HepG2 (cell line): ENCODE measurements around the gene ZNF483. TPM values are rescaled to one million over a fixed set of nuclear protein-coding genes. Genes with fewer than 3 reads are reported as not detected.

Experiments
- ETV6 ChIP-seq: sonication (generic); formaldehyde crosslinking; conservative IDR thresholded peaks from 2 replicates; pipeline ENCODE4 v1.4.0; 2020; ENCODE audit warnings: missing genetic modification reagents
- HNRNPL ChIP-seq: fragments of 200-400 bp; formaldehyde crosslinking; IDR thresholded peaks from 2 replicates; pipeline ENCODE4 v1.6.1; 2017; ENCODE audit warnings: mild to moderate bottlenecking, low read depth, low read length
- KDM5B ChIP-seq: sonication (generic); formaldehyde crosslinking; IDR thresholded peaks from 2 replicates; pipeline ENCODE4 v1.4.0; 2020; ENCODE audit warnings: missing genetic modification reagents, mild to moderate bottlenecking, borderline replicate concordance
- KMT2B ChIP-seq: IDR thresholded peaks from 2 replicates; pipeline ENCODE4 v1.6.1; 2016; ENCODE audit warnings: missing genetic modification reagents, missing compliant biosample characterization
- MAZ ChIP-seq, 2 experiments: sonication (generic) in 1 of 2; formaldehyde crosslinking in 1 of 2; IDR thresholded peaks; 2 replicates each; pipeline versions ENCODE4 v1.5.0 to v1.6.1; 2012 to 2020; ENCODE audit warnings: low read depth in 2 of 2, mild to moderate bottlenecking in 2 of 2, borderline replicate concordance in 1 of 2, improper control_type of control experiment in 1 of 2, low read length in 1 of 2, missing genetic modification reagents in 1 of 2, moderate library complexity in 1 of 2
- NFE2 ChIP-seq: sonication (generic); formaldehyde crosslinking; IDR thresholded peaks from 2 replicates; pipeline ENCODE4 v1.4.0; 2020; ENCODE audit warnings: missing genetic modification reagents
- PHF20 ChIP-seq: sonication (generic); formaldehyde crosslinking; IDR thresholded peaks from 2 replicates; pipeline ENCODE4 v1.5.0; 2020; ENCODE audit warnings: mild to moderate bottlenecking, missing genetic modification reagents
- POLR2A ChIP-seq, 2 experiments: IDR thresholded peaks; 2 replicates each; pipeline ENCODE4 v1.6.1; 2011; ENCODE audit warnings: low read depth in 2 of 2, low read length in 2 of 2, mild to moderate bottlenecking in 1 of 2, moderate library complexity in 1 of 2; ENCODE audit not compliant: insufficient read depth in 1 of 2
- RORA ChIP-seq: sonication (generic); formaldehyde crosslinking; IDR thresholded peaks from 2 replicates; pipeline ENCODE4 v1.5.0; 2020; ENCODE audit warnings: mild to moderate bottlenecking, missing genetic modification reagents, moderate library complexity
- SNRNP70 ChIP-seq: fragments of 200-400 bp; formaldehyde crosslinking; IDR thresholded peaks from 2 replicates; pipeline ENCODE4 v1.6.1; 2017; ENCODE audit warnings: mild to moderate bottlenecking, low read depth, low read length, moderate library complexity
- SOX6 ChIP-seq, 2 experiments: fragments of 450-650 bp in 1 of 2; sonication (generic) in 1 of 2; formaldehyde crosslinking in 1 of 2; IDR thresholded peaks; 2 replicates each; pipeline versions ENCODE4 v1.4.0 to v1.6.1; 2017 to 2020; ENCODE audit warnings: antibody characterized with exemption in 1 of 2, mild to moderate bottlenecking in 1 of 2, missing genetic modification reagents in 1 of 2
- ZBTB26 ChIP-seq: IDR thresholded peaks from 2 replicates; pipeline ENCODE4 v1.6.1; 2016; ENCODE audit warnings: missing compliant biosample characterization, missing genetic modification reagents, borderline replicate concordance
- ZBTB3 ChIP-seq: sonication (generic); formaldehyde crosslinking; IDR thresholded peaks from 2 replicates; pipeline ENCODE4 v1.4.0; 2020; ENCODE audit warnings: low read depth, mild to moderate bottlenecking, moderate library complexity, missing genetic modification reagents, borderline replicate concordance
- ZKSCAN8 ChIP-seq: IDR thresholded peaks from 2 replicates; pipeline ENCODE4 v1.6.1; 2016; ENCODE audit warnings: borderline replicate concordance, missing genetic modification reagents, missing compliant biosample characterization
- ZNF281 ChIP-seq: sonication (generic); formaldehyde crosslinking; IDR thresholded peaks from 2 replicates; pipeline ENCODE4 v1.4.0; 2020; ENCODE audit warnings: missing genetic modification reagents, borderline replicate concordance
- ZNF562 ChIP-seq: sonication (generic); formaldehyde crosslinking; IDR thresholded peaks from 2 replicates; pipeline ENCODE4 v1.8.0; 2022; ENCODE audit warnings: missing genetic modification reagents, borderline replicate concordance
- ZNF660 ChIP-seq: sonication (generic); formaldehyde crosslinking; IDR thresholded peaks from 2 replicates; pipeline ENCODE4 v1.5.1; 2020; ENCODE audit warnings: mild to moderate bottlenecking, low read depth, missing genetic modification reagents, borderline replicate concordance
- ZNF7 ChIP-seq: IDR thresholded peaks from 2 replicates; pipeline ENCODE4 v1.6.1; 2016; ENCODE audit warnings: missing biosample characterization, missing genetic modification reagents
- ZNF761 ChIP-seq: sonication (generic); formaldehyde crosslinking; conservative IDR thresholded peaks from 2 replicates; pipeline ENCODE4 v1.4.0; 2020; ENCODE audit warnings: mild to moderate bottlenecking, missing genetic modification reagents
- polyA plus RNA-seq, 8 experiments: library from polyadenylated mRNA; depleted of rRNA in 3 of 8; stranded (reverse) in 7 of 8; unstranded in 1 of 8; fragments of >200 nt; fragmentation: Illumina TruSeq in 4 of 8; extraction: Trizol in 4 of 8; gene quantifications; 2 replicates each; pipeline versions ENCODE4 v1.2.1 to v1.2.3, GENCODE V29; 2011 to 2016; ENCODE audit warnings: low read depth in 4 of 8, missing spikeins in 1 of 8, mixed read lengths in 1 of 8; ENCODE audit not compliant: insufficient read depth in 1 of 8
- total RNA-seq, 5 experiments: library from RNA; depleted of rRNA; stranded (reverse); fragments of >200 nt; fragmentation: Illumina TruSeq; extraction: Trizol; gene quantifications; 2 replicates each; pipeline ENCODE4 v1.2.3, GENCODE V29; 2016; ENCODE audit warnings: low read depth in 1 of 5
- TF ChIP-seq, protein P1 (sequence below): sonication (generic); formaldehyde crosslinking; IDR thresholded peaks from 2 replicates; pipeline ENCODE4 v1.4.0; 2020; ENCODE audit warnings: missing genetic modification reagents
- TF ChIP-seq, protein P2 (sequence below): IDR thresholded peaks from 2 replicates; pipeline ENCODE4 v1.6.1; 2018; ENCODE audit warnings: missing genetic modification reagents
- TF ChIP-seq, protein P3 (sequence below): IDR thresholded peaks from 2 replicates; pipeline ENCODE4 v1.6.1; 2016; ENCODE audit warnings: missing biosample characterization, missing genetic modification reagents, low read depth
- TF ChIP-seq, protein P4 (sequence below): sonication (generic); formaldehyde crosslinking; conservative IDR thresholded peaks from 2 replicates; pipeline ENCODE4 v1.8.1; 2023; ENCODE audit warnings: missing genetic modification reagents

ZNF483 gene
- total and polyA plus RNA-seq, 2 of the 13 experiments (the other 11 are each of a cell fraction or from before 2014, with no cell fraction given) = 2.0 to 9.5 TPM

DNA sequence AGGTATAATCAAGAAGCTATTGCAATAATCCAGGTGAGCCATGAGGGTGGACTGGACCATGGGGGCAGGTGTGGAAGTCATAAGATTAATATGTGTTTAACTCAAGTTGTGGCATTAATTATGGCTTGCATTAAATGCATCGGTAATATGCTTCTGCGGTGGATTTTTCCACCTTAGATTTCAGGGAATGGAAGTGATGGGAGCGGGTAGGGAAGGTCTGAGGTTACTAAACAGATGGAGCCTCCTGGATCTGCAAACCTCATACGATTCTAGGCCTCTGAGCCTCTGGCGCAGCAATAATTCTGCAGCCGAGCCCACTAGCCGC, 286 bp upstream of the ZNF483 start (continued):
- no peak for TF ChIP-seq ZBTB26 (CRISPR knock-in tag)
- TF ChIP-seq ZNF562 = no peak
- no peak for TF ChIP-seq RORA (CRISPR knock-in tag)
- no peak for TF ChIP-seq ZNF281 (CRISPR knock-in tag)
- no peak for TF ChIP-seq ZNF660 (CRISPR knock-in tag)
- no peak for TF ChIP-seq ZNF761
- no peak for TF ChIP-seq ZKSCAN8 (CRISPR knock-in tag)
- no peak for TF ChIP-seq HNRNPL
- no peak for TF ChIP-seq ZNF7 (CRISPR knock-in tag)
- TF ChIP-seq, protein P1, sequence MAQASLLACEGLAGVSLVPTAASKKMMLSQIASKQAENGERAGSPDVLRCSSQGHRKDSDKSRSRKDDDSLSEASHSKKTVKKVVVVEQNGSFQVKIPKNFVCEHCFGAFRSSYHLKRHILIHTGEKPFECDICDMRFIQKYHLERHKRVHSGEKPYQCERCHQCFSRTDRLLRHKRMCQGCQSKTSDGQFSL (CRISPR knock-in tag) = no peak
- TF ChIP-seq, protein P2, sequence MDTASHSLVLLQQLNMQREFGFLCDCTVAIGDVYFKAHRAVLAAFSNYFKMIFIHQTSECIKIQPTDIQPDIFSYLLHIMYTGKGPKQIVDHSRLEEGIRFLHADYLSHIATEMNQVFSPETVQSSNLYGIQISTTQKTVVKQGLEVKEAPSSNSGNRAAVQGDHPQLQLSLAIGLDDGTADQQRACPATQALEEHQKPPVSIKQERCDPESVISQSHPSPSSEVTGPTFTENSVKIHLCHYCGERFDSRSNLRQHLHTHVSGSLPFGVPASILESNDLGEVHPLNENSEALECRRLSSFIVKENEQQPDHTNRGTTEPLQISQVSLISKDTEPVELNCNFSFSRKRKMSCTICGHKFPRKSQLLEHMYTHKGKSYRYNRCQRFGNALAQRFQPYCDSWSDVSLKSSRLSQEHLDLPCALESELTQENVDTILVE (CRISPR knock-in tag) = no peak
- no peak for TF ChIP-seq SNRNP70
- TF ChIP-seq POLR2A (IDR thresholded peaks at IDR 0.05; ENCODE audit: insufficient read depth in 1 of 2, low read depth in 2 of 2, low read length in 2 of 2) = peak in 1 of 2 experiments; percentile 32; a peak in 1 of 4 replicates
- TF ChIP-seq, protein P3, sequence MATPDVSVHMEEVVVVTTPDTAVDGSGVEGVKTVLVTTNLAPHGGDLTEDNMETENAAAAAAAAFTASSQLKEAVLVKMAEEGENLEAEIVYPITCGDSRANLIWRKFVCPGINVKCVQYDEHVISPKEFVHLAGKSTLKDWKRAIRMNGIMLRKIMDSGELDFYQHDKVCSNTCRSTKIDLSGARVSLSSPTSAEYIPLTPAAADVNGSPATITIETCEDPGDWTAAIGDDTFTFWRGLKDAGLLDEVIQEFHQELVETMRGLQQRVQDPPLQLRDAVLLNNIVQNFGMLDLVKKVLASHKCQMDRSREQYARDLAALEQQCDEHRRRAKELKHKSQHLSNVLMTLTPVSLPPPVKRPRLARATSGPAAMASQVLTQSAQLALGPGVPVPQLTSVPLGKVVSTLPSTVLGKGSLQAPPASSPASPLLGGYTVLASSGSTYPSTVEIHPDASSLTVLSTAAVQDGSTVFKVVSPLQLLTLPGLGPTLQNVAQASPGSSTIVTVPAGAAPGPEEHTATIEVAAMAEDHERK (CRISPR knock-in tag) = no peak
- no peak for TF ChIP-seq ZBTB3
- TF ChIP-seq NFE2 (CRISPR knock-in tag) = no peak
- TF ChIP-seq ETV6 (CRISPR knock-in tag) = no peak
- TF ChIP-seq KDM5B (CRISPR knock-in tag) = no peak
- no peak for TF ChIP-seq SOX6 (IDR thresholded peaks at IDR 0.05)
- no peak for TF ChIP-seq SOX6 (CRISPR knock-in tag; IDR thresholded peaks at IDR 0.05)
- TF ChIP-seq, protein P4, sequence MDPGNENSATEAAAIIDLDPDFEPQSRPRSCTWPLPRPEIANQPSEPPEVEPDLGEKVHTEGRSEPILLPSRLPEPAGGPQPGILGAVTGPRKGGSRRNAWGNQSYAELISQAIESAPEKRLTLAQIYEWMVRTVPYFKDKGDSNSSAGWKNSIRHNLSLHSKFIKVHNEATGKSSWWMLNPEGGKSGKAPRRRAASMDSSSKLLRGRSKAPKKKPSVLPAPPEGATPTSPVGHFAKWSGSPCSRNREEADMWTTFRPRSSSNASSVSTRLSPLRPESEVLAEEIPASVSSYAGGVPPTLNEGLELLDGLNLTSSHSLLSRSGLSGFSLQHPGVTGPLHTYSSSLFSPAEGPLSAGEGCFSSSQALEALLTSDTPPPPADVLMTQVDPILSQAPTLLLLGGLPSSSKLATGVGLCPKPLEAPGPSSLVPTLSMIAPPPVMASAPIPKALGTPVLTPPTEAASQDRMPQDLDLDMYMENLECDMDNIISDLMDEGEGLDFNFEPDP = no peak
- no peak for TF ChIP-seq MAZ (IDR thresholded peaks at IDR 0.05; ENCODE audit: borderline replicate concordance, low read depth, low read length)
- no peak for TF ChIP-seq MAZ (CRISPR knock-in tag; IDR thresholded peaks at IDR 0.05; ENCODE audit: low read depth)
- no peak for TF ChIP-seq KMT2B (CRISPR knock-in tag)
- TF ChIP-seq PHF20 = no peak
